GM12865 (cell line): Measurements from ENCODE around the gene MCM7.

ENCODE experiments used
- DNase-seq: peaks from one replicate; pipeline ENCODE4 v3.0.0; 2010; ENCODE audit warnings: low read depth
- H3K4me3 ChIP-seq: 2 replicates; pipeline ENCODE4 v1.5.1; 2011; ENCODE audit warnings: mild to moderate bottlenecking, low read depth, low read length, control low read depth
- CTCF ChIP-seq: IDR thresholded peaks from 2 replicates; pipeline ENCODE4 v1.5.1; 2011; ENCODE audit warnings: low read length, control low read depth, low read depth, inconsistent platforms; ENCODE audit not compliant: insufficient read depth; ENCODE audit errors: missing control alignments

Gene MCM7

GRCh38 chr7:100093925-100094486 lies 7.2 kb downstream of the MCM7 start:
- no peak overlapping the region for H3K4me3 ChIP-seq
- no peak for TF ChIP-seq CTCF
- DNase-seq = no peak

- no peak overlapping the region for H3K4me3 ChIP-seq
- TF ChIP-seq CTCF = no peak
- DNase-seq = no peak
Observed at GRCh38 chr7:100093498-100093897, 7.7 kb downstream of the MCM7 start.

- TF ChIP-seq CTCF = no peak
- no peak for DNase-seq
- no peak overlapping the region for H3K4me3 ChIP-seq
Observed at GRCh38 chr7:100093054-100093453, 8.1 kb downstream of the MCM7 start.

- peak; percentile 40 for DNase-seq
- H3K4me3 ChIP-seq = no peak overlapping the region
- TF ChIP-seq CTCF = no peak
Observed at GRCh38 chr7:100091411-100092181, 9.6 kb downstream of the MCM7 start.

- no peak for TF ChIP-seq CTCF
- no peak overlapping the region for H3K4me3 ChIP-seq
- no peak for DNase-seq
Observed at GRCh38 chr7:100090527-100091410, 10.4 kb downstream of the MCM7 start.

- peak overlapping the region; percentile 88 for H3K4me3 ChIP-seq
- TF ChIP-seq CTCF = no peak
- DNase-seq = no peak
Observed at GRCh38 chr7:100089458-100090196, 11.6 kb downstream of the MCM7 start.
